AG04449 (cell line): ENCODE results near the gene GREB1L.
"Not testable (repeated sequence)": the region's sequence is repeated elsewhere in the genome, so short reads cannot be mapped to it uniquely, and the experiment has no call there.

Source experiments
- CTCF ChIA-PET: fragments of 350-600 bp; formaldehyde crosslinking; extraction: SDS; loops from one replicate; lab custom pipeline; 2021; ENCODE audit warnings: antibody characterized with exemption; lab: Yijun Ruan, JAX
- POLR2A ChIA-PET: fragments of 400-600, 350-600 bp; formaldehyde crosslinking; extraction: SDS; loops from one replicate; lab custom pipeline; 2020; ENCODE audit warnings: antibody characterized with exemption, inconsistent platforms; lab: Yijun Ruan, JAX
- DNase-seq: peaks from one replicate; pipeline ENCODE4 v3.0.0-alpha.2; 2010; ENCODE audit warnings: low read depth, low spot score
- H3K4me3 ChIP-seq: 2 replicates; pipeline ENCODE4 v1.5.1; 2011; ENCODE audit warnings: low read depth, mild to moderate bottlenecking, control low read depth, low read length
- TF ChIP-seq, protein P1 (sequence below): IDR thresholded peaks from one replicate; pipeline ENCODE4 v1.5.1; 2011; ENCODE audit warnings: mild to moderate bottlenecking, moderate library complexity, low read length, control low read depth, inconsistent platforms; ENCODE audit not compliant: insufficient read depth; ENCODE audit errors: missing control alignments

Gene GREB1L

DNA sequence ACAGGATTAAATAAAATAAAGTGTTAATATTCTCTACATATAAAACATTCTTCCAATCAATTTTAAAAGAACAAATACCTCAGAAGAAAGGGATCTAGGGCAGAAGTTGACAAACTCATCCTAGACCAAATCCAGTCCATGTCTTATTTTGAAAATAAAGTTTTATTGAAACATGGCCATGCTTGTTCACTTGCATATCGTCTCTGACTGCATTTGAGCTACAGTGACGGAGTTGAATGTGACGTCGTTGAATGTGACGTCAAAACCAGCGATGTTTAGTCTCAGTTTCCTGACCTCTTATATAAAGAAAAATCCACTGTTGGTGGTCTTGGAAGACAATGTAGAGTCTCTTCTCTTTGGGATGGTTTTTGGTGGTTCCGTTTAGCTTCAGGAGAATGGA is 33.6 kb downstream of the GREB1L start:
- DNase-seq, result no peak
- TF ChIP-seq, protein P1, sequence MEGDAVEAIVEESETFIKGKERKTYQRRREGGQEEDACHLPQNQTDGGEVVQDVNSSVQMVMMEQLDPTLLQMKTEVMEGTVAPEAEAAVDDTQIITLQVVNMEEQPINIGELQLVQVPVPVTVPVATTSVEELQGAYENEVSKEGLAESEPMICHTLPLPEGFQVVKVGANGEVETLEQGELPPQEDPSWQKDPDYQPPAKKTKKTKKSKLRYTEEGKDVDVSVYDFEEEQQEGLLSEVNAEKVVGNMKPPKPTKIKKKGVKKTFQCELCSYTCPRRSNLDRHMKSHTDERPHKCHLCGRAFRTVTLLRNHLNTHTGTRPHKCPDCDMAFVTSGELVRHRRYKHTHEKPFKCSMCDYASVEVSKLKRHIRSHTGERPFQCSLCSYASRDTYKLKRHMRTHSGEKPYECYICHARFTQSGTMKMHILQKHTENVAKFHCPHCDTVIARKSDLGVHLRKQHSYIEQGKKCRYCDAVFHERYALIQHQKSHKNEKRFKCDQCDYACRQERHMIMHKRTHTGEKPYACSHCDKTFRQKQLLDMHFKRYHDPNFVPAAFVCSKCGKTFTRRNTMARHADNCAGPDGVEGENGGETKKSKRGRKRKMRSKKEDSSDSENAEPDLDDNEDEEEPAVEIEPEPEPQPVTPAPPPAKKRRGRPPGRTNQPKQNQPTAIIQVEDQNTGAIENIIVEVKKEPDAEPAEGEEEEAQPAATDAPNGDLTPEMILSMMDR, result no peak
- CTCF ChIA-PET, result no interaction called here
- no peak overlapping the region for H3K4me3 ChIP-seq
- POLR2A ChIA-PET, result no interaction called here

DNA sequence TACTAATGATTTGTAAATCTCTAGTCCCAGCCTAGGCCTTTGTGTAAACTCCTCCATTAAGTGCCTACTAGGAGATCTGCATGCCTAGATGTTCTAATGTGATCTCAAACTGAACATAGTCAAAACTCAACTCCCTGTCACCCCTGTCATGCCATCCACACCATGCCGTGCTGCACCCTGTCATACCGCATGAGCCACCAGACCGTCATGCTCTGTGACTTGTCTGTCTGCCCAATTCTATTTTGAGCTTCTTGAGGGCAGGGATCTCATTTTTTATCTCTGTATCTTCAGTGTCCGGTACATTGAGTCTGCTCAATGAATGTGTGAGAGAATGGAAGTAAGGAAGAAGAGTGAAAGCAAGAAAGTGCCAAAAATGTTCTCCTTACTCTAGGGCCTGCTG is 35.5 kb downstream of the GREB1L start:
- H3K4me3 ChIP-seq, result no peak overlapping the region
- ChIA-PET CTCF (no interaction called here), POLR2A (no interaction called here)
- TF ChIP-seq, protein P1, result no peak
- DNase-seq, result no peak

DNA sequence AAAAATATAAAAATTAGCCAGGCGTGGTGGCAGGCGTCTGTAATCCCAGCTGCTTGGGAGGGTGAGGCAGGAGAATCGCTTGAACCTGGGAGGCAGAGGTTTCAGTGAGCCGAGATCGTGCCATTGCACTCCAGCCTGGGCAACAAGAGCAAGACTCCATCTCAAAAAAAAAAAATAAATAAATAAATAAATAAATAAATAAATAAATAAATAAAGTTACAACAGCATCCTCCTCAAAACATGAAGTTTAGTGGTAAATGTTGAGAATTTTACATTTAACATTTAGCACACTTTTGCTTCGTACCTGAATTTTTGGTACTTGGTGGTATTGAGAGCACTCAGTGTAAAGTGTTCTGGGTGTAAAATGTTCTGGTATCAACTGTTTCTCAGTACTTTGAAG is 36.2 kb downstream of the GREB1L start:
- CTCF ChIA-PET, H3K4me3 ChIP-seq, DNase-seq, POLR2A ChIA-PET: not testable (repeated sequence)

DNA sequence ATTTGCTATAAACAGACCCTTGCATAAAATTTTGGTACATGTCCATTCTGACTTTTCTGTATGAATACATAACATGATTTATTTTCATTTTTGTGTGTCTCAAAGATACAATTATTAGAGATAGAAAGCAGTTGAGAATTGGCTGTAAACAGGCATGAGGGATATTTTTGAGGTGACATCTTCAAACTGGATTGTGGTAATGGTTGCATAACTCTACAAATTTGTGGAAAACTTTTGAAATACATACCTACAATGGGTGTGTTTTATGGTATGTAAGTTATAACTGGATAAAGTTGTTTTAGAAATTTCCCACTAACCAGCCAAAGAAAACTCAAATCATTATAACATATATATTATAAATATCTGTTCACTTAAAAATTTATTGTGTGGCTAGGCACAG is 39.6 kb downstream of the GREB1L start:
- ChIA-PET POLR2A (no interaction called here), CTCF (no interaction called here)
- TF ChIP-seq, protein P1, result no peak
- DNase-seq, result no peak
- no peak overlapping the region for H3K4me3 ChIP-seq

DNA sequence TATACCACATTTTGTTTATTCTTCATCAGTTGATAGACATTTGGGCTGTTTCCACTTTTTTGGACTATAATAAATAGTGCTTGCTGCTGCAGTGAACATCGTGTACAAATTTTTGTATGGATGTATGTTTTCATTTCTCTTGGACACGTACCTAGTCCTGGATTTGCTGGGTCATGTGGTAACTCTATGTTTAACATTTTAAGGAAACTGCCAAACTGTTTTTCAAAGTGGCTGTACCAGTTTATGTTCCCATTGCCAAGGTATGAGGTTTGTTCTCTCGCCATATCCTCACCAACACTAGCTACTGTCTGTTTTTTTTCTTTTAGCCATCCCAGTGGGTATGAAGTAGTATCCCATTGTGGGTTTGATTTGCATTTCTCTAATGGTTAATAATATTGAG is 42.5 kb downstream of the GREB1L start:
- POLR2A ChIA-PET, result no interaction called here
- no peak overlapping the region for H3K4me3 ChIP-seq
- TF ChIP-seq, protein P1, result no peak
- CTCF ChIA-PET, result no interaction called here
- DNase-seq, result no peak

DNA sequence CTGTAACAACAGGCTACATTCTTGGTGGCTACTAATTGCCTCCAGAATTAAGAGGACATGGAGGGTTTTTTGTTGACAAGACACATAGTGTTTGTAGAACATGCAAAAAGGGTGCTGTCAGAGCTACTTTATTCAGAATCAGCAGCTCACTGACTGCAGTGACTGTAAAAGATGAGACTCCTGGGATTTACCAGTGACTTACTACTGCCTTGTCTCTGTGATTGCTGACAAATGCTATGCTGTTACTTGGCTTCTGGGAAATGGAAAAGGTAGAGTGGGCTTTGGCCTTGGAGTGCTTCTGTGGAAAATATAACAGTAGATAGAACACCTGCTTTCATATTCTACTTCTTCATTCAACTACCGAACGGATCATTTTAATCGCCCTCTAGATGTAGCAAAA is 47.8 kb downstream of the GREB1L start:
- ChIA-PET CTCF (no interaction called here), POLR2A (no interaction called here)
- no peak for DNase-seq
- TF ChIP-seq, protein P1, result no peak
- H3K4me3 ChIP-seq, result no peak overlapping the region

DNA sequence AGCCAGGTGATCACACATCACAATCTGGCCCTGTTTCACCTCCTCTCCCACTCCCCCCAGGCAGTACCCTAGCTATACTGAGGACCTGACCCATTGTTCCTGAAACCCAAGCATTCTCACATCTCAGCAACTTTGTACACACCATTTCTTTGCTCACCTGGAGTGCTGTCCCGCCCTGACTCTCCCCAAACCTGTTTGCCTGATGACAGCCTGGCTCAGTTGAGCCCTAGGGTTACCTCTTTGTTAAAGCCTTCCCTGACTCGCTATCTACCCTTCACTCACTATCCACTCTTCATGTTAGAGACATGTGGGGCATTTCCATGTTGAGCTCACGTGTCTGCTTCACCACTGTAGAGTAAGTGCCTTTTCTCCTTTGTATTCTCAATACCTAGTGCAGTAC is 49.1 kb downstream of the GREB1L start:
- H3K4me3 ChIP-seq, result no peak overlapping the region
- ChIA-PET CTCF (no interaction called here), POLR2A (no interaction called here)
- TF ChIP-seq, protein P1, result no peak
- no peak for DNase-seq
